Measurements from ENCODE around the gene IFI16. TPM values are rescaled to one million over a fixed set of nuclear protein-coding genes. Genes with fewer than 3 reads are reported as not detected.
"Not testable (repeated sequence)": the region's sequence is repeated elsewhere in the genome, so short reads cannot be mapped to it uniquely, and the experiment has no call there.

The IFI16 gene
- polyA plus RNA-seq, 2 donors = 88.4 to 93.8 TPM

GRCh38 chr1:159103021-159103420, 93.3 kb downstream of the IFI16 start:
- H3K4me1 ChIP-seq (ENCODE audit: control insufficient read depth in 2 of 2, insufficient read depth in 2 of 2, low read length in 1 of 2); H3K27me3 ChIP-seq (ENCODE audit: control insufficient read depth in 1 of 2, insufficient read depth in 2 of 2, low read length in 2 of 2); H3K27ac ChIP-seq (ENCODE audit: low read depth in 2 of 2, low read length in 1 of 2); H3K9me3 ChIP-seq (ENCODE audit: control insufficient read depth in 2 of 2, insufficient read depth in 1 of 2, low read depth in 1 of 2, low read length in 1 of 2); H3K4me3 ChIP-seq (ENCODE audit: low read depth in 1 of 2, low read length in 2 of 2); H3K36me3 ChIP-seq (ENCODE audit: control insufficient read depth in 2 of 2, insufficient read depth in 2 of 2, low read length in 1 of 2): not testable (repeated sequence)
- 87 to 88% methylated on average over 3 of the region's 3 CpGs for WGBS, 2 donors

Other genes starting within 250 kb of the IFI16 start
- not detected for gene OR6N1, start 237.7 kb upstream of the IFI16 start, polyA plus RNA-seq
- gene OR6N2, start 228.7 kb upstream of the IFI16 start, polyA plus RNA-seq = not detected
- under 1 TPM; 0.49 to 0.93 TPM for gene MNDA, start 178.6 kb upstream of the IFI16 start, polyA plus RNA-seq
- under 1 TPM; 0.28 to 0.31 TPM for gene PYHIN1, start 78.4 kb upstream of the IFI16 start, polyA plus RNA-seq
- gene AIM2, start 66.9 kb downstream of the IFI16 start, polyA plus RNA-seq = 1 to 10 TPM in 1 of 2 donors, under 1 TPM in 1; 0.38 to 1.0 TPM
- gene CADM3, start 161.7 kb downstream of the IFI16 start, polyA plus RNA-seq = 1 to 10 TPM; 1.1 to 2.0 TPM
- gene ACKR1, start 195.0 kb downstream of the IFI16 start, polyA plus RNA-seq = 10 to 100 TPM; 11.1 to 35.9 TPM